B cell (primary cell): ENCODE data around the gene MAP3K20. TPM values are rescaled to one million over a fixed set of nuclear protein-coding genes. Genes with fewer than 3 reads are reported as not detected.

ENCODE experiments used
- ATAC-seq: fragments of 200-7000 bp; cut with Tn5 transposase; one replicate; pipeline ENCODE4 v1.10.0; 2021; ENCODE audit warnings: low read depth, mild to moderate bottlenecking, moderate number of reproducible peaks, moderate library complexity
- CTCF ChIA-PET: fragments of 350-600 bp; sonication (Branson Sonifier 250); formaldehyde crosslinking; loops from one replicate; lab custom pipeline; 2021; ENCODE audit warnings: antibody characterized with exemption, inconsistent platforms; lab: Charles Lee
- POLR2A ChIA-PET: fragments of 350-600 bp; sonication (Branson Sonifier 250); formaldehyde crosslinking; loops from one replicate; lab custom pipeline; 2021; ENCODE audit warnings: antibody characterized with exemption; lab: Charles Lee
- DNase-seq: peaks from one replicate; pipeline ENCODE4 v3.0.0; 2013
- H2AFZ ChIP-seq: 2 replicates; pipeline ENCODE4 v1.6.1; 2012; ENCODE audit warnings: mild to moderate bottlenecking, low read depth, low read length; ENCODE audit not compliant: insufficient read depth, poor library complexity, severe bottlenecking
- H3K27ac ChIP-seq, 2 donors: 1 replicate in 1 of 2; 2 replicates in 1 of 2; pipeline ENCODE4 v1.5.1; 2012 to 2013; ENCODE audit warnings: low read length in 2 of 2, mild to moderate bottlenecking in 2 of 2, moderate library complexity in 1 of 2
- H3K27me3 ChIP-seq, 4 experiments: fragments of 200-600 bp in 1 of 4; sonication (generic) in 1 of 4; replicated peaks in 1 of 4; 1 replicate in 2 of 4; 2 replicates in 2 of 4; pipeline versions ENCODE4 v1.6.1 to v1.7.0; 2013 to 2016; ENCODE audit warnings: low read length in 3 of 4, mild to moderate bottlenecking in 2 of 4, mixed read lengths in 1 of 4, moderate library complexity in 1 of 4; ENCODE audit not compliant: insufficient read depth in 4 of 4, control insufficient read depth in 3 of 4; ENCODE audit errors: control extremely low read depth in 1 of 4
- H3K36me3 ChIP-seq, 2 experiments: replicated peaks in 1 of 2; 1 replicate in 1 of 2; 2 replicates in 1 of 2; pipeline versions ENCODE4 v1.6.1 to v1.7.1; 2013; ENCODE audit warnings: low read length in 1 of 2; ENCODE audit not compliant: insufficient read depth in 2 of 2, control insufficient read depth in 1 of 2; ENCODE audit errors: control extremely low read depth in 1 of 2, extremely low read depth in 1 of 2
- H3K4me1 ChIP-seq, 2 donors: fragments of 200-600 bp in 1 of 2; sonication (generic) in 1 of 2; 1 replicate in 1 of 2; 2 replicates in 1 of 2; pipeline versions ENCODE4 v1.5.1 to v1.6.1; 2013 to 2017; ENCODE audit warnings: low read length in 2 of 2; ENCODE audit not compliant: control insufficient read depth in 2 of 2, insufficient read depth in 2 of 2
- H3K4me2 ChIP-seq: replicated peaks from 2 replicates; pipeline ENCODE3; 2012; ENCODE audit warnings: mild to moderate bottlenecking, low read depth, low read length; ENCODE audit not compliant: poor library complexity, severe bottlenecking
- H3K4me3 ChIP-seq, 5 experiments: fragments of 200-600 bp in 1 of 5; sonication (generic) in 1 of 5; 1 replicate in 3 of 5; 2 replicates in 2 of 5; pipeline versions ENCODE4 v1.5.1 to v1.7.0; 2011 to 2016; ENCODE audit warnings: low read length in 4 of 5, mild to moderate bottlenecking in 4 of 5, low read depth in 2 of 5, control low read depth in 1 of 5, moderate library complexity in 1 of 5; ENCODE audit not compliant: insufficient read depth in 1 of 5; ENCODE audit errors: control extremely low read depth in 1 of 5, extremely low read depth in 1 of 5
- H3K79me2 ChIP-seq: fragments of 200-600 bp; sonication (generic); one replicate; pipeline ENCODE4 v1.6.0; 2016; ENCODE audit warnings: low read length; ENCODE audit not compliant: control insufficient read depth, insufficient read depth
- H3K9ac ChIP-seq: fragments of 200-600 bp; sonication (generic); 2 replicates; pipeline ENCODE4 v1.6.1; 2017; ENCODE audit warnings: mild to moderate bottlenecking, low read length, moderate library complexity
- H3K9me3 ChIP-seq, 3 donors: one replicate each; pipeline versions ENCODE4 v1.6.1 to v1.7.1; 2013; ENCODE audit warnings: low read length in 2 of 3; ENCODE audit not compliant: control insufficient read depth in 2 of 3, insufficient read depth in 1 of 3; ENCODE audit errors: control extremely low read depth in 1 of 3
- H4K20me1 ChIP-seq: 2 replicates; pipeline ENCODE4 v1.6.0; 2012; ENCODE audit warnings: mild to moderate bottlenecking, low read length; ENCODE audit not compliant: insufficient read depth, control insufficient read depth, poor library complexity, severe bottlenecking
- H3K27ac Mint-ChIP-seq: one replicate; pipeline ENCODE4 v1.8.0; 2021; ENCODE audit warnings: mixed read lengths
- H3K27me3 Mint-ChIP-seq: one replicate; pipeline ENCODE4 v1.8.0; 2021; ENCODE audit warnings: mixed read lengths
- H3K4me1 Mint-ChIP-seq: one replicate; pipeline ENCODE4 v1.8.0; 2021; ENCODE audit warnings: mixed read lengths
- H3K4me3 Mint-ChIP-seq: one replicate; pipeline ENCODE4 v1.8.0; 2021; ENCODE audit warnings: mixed read lengths
- H3K9me3 Mint-ChIP-seq: one replicate; pipeline ENCODE4 v1.8.0; 2022; ENCODE audit warnings: mixed read lengths; ENCODE audit not compliant: insufficient read depth
- CTCF ChIP-seq: fragments of 200-600 bp; IDR thresholded peaks from one replicate; pipeline ENCODE4 v1.8.0; 2022; ENCODE audit warnings: antibody characterized with exemption, mild to moderate bottlenecking
- EZH2 ChIP-seq: IDR thresholded peaks from 2 replicates; pipeline ENCODE4 v1.6.1; 2012; ENCODE audit warnings: borderline replicate concordance, low read depth, mild to moderate bottlenecking, moderate library complexity, low read length; ENCODE audit not compliant: insufficient read depth, poor library complexity, severe bottlenecking
- WGBS: methylation state at CpG from one replicate; pipeline ENCODE4 v1.1.5; 2013; ENCODE audit warnings: missing lambda C conversion rate; ENCODE audit not compliant: insufficient coverage; 5-methylcytosine and 5-hydroxymethylcytosine counted together
- intact Hi-C: fragments of 100-400 bp; cut with micrococcal nuclease; formaldehyde crosslinking; loops from one replicate; pipeline ENCODE4 v1.10.0; 2022
- polyA plus RNA-seq: library from polyadenylated mRNA; depleted of rRNA; stranded (reverse); fragments of >200 nt; gene quantifications from 2 replicates; pipeline ENCODE4 v1.2.3, GENCODE V29; 2012
- total RNA-seq, 2 donors: library from RNA; stranded (reverse); fragments of 120-200 nt in 1 of 2; gene quantifications; 1 replicate in 1 of 2; 2 replicates in 1 of 2; pipeline versions ENCODE4 v1.2.3 to v1.2.4, GENCODE V29; 2013 to 2022

MAP3K20 gene
- total and polyA plus RNA-seq, 2 donors (not counting 1 experiment from before 2014, with no cell fraction given) = 2.2 to 9.1 TPM

GRCh38 chr2:173028671-173029070, 47.0 kb upstream of the MAP3K20 start:
- WGBS = 92% methylated on average over 1 of the region's 5 CpGs
- H3K27me3 ChIP-seq = peaks cover 0 to 3% (median 0%) of the 10 kb centered on the region in 4 experiments
- H3K4me2 ChIP-seq = no peak overlapping the region
- H4K20me1 ChIP-seq = no peaks in the 10 kb centered on the region
- H3K4me3 ChIP-seq = no peak overlapping the region
- Mint-ChIP-seq H3K4me1 (peaks cover 1% of the 10 kb centered on the region), H3K9me3 (no peaks in the 10 kb centered on the region), H3K4me3 (no peak overlapping the region), H3K27me3 (peaks cover 16% of the 10 kb centered on the region), H3K27ac (no peak overlapping the region)
- DNase-seq (no peak), ATAC-seq (no peak)
- H3K79me2 ChIP-seq = no peaks in the 10 kb centered on the region
- no peak for TF ChIP-seq CTCF
- TF ChIP-seq EZH2 = no peak
- H3K36me3 ChIP-seq = no peaks in the 10 kb centered on the region
- ChIA-PET CTCF (interaction anchor here (0.7 to 6.8 kb wide), 12 partner anchors 8 to 1315 kb away, joined by 3 to 303 read pairs (median 5); no protein-coding TSS in a partner anchor), POLR2A (no interaction called here)
- no peak overlapping the region for H3K27ac ChIP-seq
- no peak overlapping the region for H2AFZ ChIP-seq
- no peak overlapping the region for H3K9ac ChIP-seq
- no peaks in the 10 kb centered on the region for H3K9me3 ChIP-seq
- peaks cover 4 to 8% of the 10 kb centered on the region in 2 donors for H3K4me1 ChIP-seq
- intact Hi-C loops = no loop called here

DNA sequence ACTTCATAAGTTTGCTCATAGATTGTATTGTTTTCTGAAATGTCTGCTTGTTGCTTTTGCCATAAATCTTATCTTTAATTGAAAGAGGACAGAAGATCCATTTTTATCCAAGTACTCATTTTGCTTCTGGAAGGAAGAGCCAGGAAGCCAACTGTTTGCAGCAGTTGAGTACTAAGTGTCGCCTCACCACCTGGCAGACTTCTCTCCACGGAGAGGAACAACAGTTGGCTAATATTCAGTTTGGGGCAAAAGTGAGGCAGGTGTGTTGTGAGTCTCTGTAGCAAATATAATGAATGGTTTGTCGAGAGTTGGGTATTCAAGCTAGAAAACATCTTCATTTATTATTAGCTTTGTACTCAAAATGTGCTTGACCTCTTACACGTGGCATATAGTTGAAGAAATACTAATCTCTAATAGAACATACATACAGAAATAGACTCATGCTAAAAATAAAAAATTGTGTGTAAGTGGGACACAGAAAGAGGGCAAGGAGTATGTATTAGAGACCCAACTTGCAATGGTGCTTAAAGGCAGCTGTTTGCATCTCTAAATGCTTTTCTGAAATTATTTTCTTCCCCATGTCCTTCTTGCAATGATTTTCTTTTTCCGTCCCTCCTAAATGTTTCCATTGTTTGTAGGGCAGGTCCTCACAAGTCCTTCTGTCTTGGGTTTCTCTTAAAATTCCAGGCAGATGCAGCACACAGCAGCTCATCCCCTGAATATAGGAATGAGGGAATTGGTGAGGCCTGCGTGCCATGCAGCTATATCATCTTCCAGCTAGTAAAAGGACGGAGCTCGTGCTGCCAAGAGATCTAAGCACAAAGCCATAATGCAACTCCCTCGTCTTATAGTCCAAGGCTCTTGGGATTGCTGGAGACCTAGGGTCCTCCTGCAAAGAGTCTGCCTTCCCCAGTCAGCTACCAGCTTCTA, 44.8 kb upstream of the MAP3K20 start:
- POLR2A ChIA-PET = no interaction called here
- Histone ChIP-seq H3K79me2 (no peaks in the 10 kb centered on the region), H3K36me3 (no peaks in the 10 kb centered on the region), H3K4me2 (no peak overlapping the region), H3K27me3 (no peaks in the 10 kb centered on the region), H3K4me3 (no peak overlapping the region), H3K4me1 (peaks cover 4 to 8% of the 10 kb centered on the region in 2 donors), H3K9ac (no peak overlapping the region), H3K9me3 (no peaks in the 10 kb centered on the region), H2AFZ (no peak overlapping the region), H3K27ac (no peak overlapping the region), H4K20me1 (no peaks in the 10 kb centered on the region)
- Mint-ChIP-seq H3K9me3 (no peaks in the 10 kb centered on the region), H3K4me1 (peaks cover 1% of the 10 kb centered on the region), H3K27me3 (peaks cover 11% of the 10 kb centered on the region), H3K4me3 (no peak overlapping the region), H3K27ac (no peak overlapping the region)
- TF ChIP-seq EZH2 = no peak
- CTCF ChIA-PET = interaction anchor here (0.6 to 6.8 kb wide), 4 partner anchors 183 to 1046 kb away, joined by 3 to 303 read pairs (median 4); no protein-coding TSS in a partner anchor
- intact Hi-C loops = no loop called here
- WGBS = 98% methylated on average over 5 of the region's 9 CpGs
- no peak for DNase-seq
- no peak for ATAC-seq
